GM21576 (cell line): ENCODE data around the gene RABAC1.
"Not testable (repeated sequence)": the region's sequence is repeated elsewhere in the genome, so short reads cannot be mapped to it uniquely, and the experiment has no call there.

ENCODE experiments used
- ATAC-seq: cut with Tn5 transposase; IDR thresholded peaks from one replicate; pipeline ENCODE4 v1.9.1; 2021; ENCODE audit warnings: mild to moderate bottlenecking, moderate library complexity; ENCODE audit not compliant: unreplicated experiment

The RABAC1 gene, protein sequence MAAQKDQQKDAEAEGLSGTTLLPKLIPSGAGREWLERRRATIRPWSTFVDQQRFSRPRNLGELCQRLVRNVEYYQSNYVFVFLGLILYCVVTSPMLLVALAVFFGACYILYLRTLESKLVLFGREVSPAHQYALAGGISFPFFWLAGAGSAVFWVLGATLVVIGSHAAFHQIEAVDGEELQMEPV

DNA sequence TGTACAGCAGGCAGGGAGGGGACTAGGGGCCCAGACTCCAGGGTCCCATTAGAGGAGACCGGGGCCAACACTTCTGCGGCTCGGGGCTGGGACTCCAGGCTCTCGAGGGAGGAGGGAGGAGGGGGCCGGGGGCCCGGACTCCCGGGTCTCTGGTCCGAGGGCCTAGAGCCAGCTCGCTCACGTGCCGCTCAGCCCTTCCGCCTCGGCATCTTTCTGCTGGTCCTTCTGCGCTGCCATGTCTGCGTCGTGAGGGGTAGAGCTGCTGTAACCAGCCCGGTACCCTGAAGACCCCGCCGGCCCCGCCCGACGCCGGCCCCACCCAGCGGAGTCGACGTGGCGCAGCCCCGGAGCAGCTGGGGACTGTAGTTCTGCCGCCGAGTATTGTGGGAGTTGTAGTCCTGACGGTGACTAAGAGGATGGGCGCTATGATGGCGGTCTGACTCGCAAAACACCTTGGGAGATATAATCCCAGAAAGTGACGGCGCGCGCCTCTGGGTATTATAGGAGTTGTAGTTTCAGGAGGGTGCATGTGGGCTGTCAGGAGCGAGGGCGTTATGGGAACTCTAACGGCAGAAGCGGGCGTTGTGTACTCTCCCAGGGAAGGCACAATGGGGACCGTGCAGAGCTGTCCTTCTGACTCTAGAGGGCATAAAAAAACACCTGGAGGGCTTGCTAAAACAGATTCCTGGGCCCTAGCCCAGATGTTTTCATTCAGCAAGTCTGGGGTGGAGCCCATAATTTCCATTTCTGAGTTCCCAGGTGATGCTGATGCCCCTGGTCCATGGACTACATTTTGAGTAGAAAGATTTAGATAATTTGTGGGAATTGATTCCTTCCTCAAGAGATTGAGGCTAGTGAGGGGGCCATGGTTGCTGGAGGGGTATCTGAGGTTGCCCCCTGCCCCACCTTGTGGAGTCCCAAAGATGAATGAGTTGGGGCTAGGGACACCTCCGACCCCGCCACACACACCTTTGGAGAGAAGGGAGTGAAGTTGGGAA is at the start of gene RABAC1:
Gene RABAC1 (minus strand): TSS at position 266 of the 998 bp plus-strand sequence. CDS start 29 bp downstream, at position 237.
- ATAC-seq: peak; percentile 76

DNA sequence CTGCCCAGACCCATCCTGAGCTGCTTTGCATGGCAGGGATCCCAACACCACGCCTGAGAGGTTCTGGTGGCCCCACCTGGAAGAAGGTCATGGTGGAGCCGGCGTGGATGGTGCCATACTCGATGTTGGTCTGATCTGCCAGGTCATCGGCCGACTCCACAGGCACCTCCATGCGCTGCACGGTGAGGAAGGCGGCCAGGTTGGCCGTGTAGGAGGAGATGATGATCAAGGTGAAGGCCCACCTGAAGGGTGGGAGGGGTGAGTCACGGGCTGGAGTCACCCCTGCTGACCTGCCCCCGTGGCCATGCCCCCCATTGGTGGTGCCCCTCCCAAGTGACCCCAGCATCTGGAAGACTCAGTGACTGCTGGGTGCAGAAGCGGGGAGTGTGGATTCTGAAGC is 47.4 kb upstream of the RABAC1 start:
- no peak for ATAC-seq

DNA sequence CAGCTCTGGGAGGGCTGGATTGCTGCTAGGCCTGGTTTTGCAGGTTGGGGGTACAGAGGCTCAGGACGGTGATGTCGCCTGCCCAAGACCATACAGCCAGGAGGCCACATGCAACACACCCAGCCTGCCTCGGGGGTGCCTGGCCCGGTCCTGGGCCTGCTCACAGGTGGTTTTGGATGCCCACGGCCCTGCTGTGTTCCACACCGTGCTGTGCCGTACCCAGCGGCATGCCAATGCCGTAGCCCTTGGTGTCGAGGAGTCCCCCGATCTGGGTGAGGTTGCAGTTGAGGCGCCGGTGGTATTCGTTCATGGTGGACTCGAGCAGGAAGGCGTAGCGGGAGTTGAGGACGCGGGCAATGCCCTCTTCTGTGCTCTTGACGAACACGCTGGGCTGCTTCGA is 46.4 kb upstream of the RABAC1 start:
- no peak for ATAC-seq

DNA sequence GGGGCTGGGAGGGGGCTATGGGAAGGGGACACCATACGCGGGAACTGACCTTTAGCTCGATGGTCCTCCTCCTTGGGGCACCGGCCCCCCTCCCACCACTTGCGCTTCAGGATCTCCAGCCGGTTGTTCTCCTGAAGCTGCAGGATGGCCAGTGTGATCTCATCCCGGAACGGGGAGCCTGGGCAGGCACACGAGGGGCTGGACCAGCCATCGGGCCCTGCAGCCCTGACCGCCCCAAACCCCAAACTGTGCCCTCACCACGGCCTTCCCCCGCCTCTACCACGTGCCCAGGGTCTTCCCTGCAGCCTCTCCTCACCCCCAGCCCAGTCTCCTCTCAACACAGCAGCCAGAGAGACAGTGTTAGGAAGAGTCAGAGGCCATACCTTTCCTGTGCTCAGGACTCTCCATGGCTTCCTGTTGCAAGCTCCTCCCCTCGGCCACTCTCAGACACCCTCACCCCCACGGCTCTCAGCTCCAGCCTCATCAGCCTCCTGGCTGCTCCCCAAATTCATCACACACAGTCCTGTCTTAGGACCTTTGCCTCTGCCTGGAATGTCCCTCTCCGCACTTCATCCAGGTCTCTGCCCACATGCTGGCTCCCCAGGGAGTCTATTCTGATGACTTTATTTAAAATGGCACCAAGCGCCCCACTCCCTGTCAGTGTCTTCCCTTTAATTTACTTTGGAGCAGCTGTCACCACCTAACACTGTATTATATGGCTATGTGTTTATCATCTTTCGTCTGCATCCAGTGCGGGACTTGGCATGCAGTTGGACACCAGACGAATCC is 44.6 kb upstream of the RABAC1 start:
- ATAC-seq: no peak

DNA sequence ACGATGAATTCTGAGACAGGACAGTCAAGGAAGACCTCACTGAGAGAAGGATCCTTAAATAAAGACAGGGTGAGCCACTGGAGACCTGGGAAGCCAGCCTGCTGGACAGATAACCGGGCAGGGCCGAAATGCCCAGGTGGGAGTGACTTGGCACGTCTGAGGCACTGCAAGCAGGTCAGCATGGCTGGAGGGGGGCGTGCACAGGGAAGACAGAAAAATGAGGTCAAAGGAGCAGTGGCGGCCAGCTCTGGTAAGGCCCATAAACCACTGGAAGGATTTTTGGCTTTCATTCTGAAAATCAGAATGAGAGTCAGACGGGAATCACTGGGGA is 40.7 kb upstream of the RABAC1 start:
- no peak for ATAC-seq

DNA sequence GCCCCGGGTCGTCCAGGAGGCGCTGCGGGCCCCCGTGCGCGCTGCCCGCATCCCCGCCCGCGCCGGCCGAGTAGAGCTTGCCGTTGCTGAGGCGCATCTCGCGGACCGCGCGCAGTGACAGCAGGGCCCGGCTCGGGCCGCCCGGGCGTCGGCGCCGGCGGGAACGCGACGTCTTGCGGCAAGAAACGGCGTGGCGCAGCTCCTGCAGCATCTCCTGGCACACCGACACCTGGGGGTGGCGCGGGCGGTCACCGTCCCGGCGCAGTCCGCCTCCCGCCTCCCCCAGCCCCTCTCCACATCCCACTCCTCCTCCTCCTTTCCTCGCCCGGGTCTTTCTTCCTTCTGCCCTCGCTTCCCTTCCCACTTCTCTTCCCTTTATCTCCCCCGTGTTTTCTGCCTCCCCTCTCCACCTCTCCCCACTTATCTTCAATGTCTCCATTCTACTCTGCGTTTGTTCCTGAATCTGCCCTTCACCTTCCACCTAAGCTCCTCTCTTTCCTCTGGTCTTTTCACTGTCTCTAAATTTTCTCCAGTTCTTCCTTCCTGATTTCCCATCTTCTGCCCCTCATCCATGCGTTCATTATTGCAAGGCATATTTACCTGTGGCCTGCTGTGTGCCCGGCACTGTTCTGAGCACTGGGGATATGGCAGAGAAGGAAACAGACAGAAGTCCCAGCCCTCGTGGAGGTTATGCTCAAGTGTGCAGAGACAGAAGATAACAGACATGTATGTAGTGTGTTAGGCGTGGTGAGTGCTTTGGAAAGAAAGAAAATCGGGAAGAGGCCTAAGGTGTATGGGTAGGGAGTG is 40.2 kb upstream of the RABAC1 start:
- no peak for ATAC-seq

DNA sequence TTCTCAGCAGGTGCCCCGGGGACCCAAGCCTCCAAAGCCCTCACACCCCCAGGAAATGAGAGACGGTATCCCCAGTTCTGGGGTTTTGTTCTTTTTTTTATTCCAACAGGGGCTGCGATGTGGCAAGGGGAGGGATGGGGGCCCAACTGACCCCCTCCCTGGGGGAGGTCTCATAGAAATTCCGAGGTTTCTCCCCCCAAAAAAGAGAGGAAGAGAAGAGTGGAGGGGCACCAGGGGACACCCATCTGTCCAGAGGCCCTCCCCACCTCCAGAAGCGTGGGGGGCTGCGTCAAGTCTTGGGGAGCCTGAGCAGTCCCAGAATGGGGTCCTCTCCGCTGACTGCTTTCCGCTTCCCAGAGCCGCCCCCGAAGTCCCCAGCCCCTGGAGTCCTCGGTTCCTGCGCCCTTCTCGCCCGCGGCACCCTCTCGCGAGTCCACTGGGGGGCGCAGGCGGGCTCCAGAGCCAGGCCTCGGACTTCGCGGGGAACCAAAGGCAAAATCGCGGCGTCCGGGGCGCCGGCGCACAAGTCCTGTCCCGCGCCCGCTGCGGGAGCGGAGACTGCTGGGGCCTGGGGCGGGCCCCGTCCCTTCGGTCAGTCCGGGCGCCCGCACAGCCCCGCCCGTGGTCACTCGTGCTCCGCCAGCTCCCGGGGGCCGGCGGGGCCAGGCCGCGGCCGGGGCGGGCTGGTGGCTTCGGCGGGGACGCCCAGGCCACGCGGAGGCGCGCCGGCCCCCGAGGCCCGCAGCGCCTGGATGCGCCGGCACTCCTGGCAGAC is 39.3 kb upstream of the RABAC1 start:
- ATAC-seq: no peak

DNA sequence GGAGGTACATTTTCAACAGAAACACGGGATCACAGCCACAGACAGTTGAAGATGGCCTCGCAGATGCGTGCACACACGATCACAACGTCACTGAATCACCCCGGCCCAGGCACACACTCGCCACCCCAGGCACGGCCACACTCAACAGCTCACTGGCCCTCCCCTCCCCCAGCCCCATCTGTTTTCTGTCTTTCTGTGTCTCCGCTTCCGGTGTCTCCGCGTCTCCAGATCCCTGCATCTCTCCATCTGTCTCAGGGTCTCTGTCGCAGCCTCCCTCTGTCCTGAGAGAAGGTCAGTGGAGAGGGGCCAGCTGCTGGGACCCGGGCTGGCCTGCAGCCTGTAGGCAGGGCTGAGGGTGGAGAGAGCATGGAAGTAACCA is 38.7 kb upstream of the RABAC1 start:
- no peak for ATAC-seq

DNA sequence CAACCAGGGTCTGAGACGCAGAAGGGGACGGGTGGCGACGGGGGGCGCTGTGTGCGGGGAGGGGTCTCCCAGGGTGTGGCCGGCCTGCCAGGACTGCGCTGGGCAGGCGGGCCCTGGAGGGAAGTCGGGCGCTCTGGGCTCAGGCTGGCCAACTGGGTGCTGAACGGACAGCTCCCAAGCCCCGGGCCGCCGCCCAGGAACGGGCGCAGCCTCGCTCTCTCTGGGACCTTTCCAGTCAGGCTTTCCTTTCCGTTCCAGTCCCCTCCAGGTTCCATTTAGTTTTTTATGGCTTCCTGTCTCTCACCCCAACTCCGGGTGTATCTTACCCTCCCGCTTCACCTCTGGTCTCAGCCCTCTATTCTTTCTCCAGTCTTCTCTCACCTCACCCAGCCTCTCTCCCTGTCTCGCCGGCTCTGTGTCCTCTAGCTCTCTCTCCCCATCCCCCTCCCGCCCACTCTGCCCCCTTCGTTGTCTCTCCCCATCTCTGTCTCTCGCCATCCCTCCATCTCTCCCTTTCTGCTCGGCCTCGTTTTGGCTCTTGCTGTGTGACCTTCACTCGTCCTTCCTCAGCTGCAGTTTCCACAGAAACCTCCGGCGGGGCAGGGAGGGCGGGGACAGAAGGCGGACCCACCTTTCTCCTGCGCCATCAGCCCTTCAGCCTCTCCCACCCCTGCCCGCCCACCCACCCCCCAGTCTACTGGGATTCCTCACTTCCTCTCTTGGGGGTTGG is 38.2 kb upstream of the RABAC1 start:
- no peak for ATAC-seq

DNA sequence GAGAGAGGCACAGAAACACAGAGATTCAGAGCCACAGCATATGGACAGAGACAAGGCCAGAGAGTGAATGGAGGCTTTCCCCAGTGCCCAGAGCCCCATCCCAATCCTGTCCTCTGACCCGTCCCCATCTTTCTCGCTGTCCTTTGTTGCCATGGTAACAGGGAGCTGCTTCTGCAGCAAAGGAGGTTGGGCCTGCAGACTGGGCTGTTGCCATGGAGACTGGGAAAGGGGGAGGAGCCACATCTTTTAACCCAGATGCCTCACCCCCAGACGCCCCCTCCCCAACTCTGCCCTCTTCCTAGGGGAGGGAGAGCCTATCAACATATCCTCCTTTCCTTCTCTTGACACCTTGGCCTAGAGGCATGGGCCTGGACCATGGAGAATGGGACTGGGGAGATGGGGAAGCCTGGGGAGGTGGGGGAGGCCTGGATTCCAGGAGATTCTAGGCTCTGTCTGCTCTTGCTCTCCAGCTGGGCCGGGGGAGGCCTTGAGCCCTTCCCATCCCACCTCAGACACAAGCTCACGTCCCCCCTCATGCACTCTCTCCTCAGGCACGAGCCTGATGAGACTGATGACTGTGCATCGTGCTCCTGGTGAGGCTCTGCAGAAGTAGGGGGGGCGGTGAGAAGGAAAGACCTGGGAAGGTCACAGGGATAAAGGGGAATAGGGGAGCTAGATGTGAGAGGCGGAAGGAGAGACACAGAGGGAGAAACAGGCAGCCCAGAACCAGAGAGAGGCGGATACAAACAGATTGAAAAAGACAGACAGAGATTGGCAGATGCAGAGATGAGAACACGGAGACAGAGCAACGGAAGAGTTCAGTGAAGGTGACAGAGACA is 37.1 kb upstream of the RABAC1 start:
- no peak for ATAC-seq

DNA sequence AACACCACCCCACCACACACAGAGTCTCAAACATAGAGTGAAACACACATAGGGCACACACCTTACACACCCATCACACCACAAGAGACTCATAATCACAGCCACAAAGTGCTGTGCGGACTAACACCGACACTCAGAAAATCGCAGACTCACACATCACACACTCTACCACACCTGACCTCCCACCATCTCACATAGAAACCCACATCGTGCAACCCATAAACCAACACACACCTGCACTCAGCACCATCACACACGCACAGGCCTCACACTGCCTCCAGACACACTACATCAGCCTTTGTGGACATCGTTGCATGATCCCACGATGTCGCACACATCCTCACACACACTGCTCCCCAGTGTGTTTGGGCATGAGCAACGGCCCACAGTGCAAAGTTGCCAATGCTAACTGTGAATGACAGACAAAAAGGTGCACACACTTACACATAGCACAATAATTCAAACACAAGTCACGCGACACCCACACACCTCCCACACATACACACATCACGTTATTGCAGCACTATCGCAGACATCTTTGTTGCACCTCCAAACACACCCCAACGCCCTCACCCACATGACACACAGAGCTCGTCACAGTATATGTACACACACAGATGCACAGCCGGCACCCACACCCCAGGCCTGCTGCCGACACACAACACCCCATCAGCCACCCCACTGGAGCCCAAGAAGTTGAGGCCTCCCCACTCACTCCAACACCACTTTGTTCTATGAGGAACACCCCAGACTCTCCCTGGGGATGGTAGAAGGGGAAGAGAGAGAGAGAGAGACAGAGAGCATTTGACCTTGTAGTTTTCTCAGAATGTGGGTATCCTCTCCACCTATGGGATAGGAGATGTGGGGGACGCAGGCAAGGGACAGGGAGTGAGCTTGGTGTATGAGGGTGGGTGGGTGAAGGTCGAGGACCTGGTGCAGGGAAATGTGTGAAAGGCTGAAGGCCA is 36.2 kb upstream of the RABAC1 start:
- no peak for ATAC-seq

DNA sequence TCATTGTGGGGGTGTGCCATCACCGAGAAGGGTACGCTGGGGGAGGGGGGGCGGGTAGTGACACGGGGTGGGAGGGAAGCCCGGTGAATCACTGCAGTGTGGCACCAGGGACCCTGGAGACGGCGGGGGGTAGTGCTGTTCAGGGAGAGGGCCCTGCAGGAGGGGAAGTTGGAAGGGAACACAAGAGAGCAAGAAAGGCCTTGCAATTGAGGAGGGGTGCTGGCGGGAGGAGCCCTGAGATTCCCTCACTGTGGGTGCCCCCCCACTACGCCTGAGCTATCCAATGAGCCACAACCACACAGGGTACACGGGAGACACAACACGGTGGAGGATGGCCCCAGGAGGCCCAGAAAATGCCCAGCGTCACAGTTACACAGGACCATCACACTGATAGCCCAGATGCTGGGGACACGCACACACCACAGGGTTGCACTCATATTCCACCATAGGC is 35.4 kb upstream of the RABAC1 start:
- no peak for ATAC-seq

DNA sequence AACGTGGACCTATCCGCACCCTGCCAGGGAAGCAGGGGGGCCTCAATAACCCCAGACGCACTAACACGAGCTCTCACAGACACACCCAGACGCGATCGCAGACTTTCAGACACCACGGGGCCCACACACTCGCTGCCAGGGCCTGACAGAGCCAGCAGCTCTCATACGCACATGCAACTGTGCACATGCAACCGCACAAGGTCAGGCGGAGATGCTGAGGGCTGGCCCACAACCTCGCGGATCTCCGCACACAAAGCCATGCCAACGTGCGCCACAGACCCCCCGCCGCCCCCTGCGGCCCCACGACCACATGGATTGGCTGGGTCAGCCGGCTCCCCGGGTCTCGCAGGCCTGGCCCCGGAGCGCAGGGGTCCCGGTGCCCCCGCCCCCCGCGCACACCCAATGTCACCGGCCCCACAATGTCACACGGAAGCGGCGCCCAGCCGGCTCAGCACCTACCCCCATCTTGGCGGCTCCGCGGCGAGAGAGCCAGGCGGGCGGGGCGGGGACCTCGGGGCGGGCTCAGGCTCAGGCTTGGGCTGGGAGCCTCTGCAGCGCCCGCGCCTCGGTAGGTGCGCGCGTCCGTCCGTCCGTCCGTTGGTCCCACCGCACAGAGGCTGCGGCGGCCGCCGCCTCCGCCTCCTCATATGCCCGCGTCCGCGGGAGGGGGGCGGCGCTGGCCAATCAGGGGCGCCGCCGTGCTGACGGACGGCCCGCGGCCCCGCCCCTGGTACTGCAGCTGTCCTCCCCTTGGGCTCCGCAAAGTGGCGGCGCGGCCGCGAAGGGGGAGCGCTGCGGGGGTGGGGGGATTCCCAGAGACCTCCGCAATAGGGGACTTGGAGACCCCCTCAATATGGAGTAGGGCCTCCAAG is 34.7 kb upstream of the RABAC1 start, which contains the start of gene ATP1A3:
Gene ATP1A3 (minus strand): TSS at position 619 of the 872 bp plus-strand sequence. CDS start 154 bp downstream, at position 465.
- no peak for ATAC-seq

DNA sequence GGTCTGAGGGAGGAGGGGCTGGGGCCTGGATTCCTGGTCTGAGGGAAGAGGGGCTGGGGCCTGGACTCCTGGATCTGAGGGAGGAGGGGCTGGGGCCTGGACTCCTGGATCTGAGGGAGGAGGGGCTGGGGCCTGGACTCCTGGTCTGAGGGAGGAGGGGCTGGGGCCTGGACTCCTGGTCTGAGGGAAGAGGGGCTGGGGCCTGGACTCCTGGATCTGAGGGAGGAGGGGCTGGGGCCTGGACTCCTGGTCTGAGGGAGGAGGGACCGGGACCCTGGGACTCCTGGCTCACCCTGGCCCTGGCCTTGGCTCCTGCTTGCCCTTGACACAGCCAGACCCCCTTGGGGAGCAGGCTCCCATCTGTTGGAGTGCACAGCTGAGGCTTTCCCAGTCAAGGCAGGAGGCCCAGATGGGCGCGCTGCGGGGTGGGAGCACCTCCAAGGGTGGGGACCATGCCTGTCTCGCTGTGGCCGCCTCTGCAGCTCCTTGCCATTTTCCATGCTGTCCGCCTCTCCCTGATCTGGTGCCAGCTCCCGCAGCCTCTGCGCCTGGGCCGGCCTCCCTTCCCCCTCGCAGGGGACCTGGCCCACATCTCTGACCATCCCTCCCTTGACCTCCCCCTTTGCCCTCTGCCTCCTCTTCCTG is 32.9 kb upstream of the RABAC1 start:
- ATAC-seq: not testable (repeated sequence)

DNA sequence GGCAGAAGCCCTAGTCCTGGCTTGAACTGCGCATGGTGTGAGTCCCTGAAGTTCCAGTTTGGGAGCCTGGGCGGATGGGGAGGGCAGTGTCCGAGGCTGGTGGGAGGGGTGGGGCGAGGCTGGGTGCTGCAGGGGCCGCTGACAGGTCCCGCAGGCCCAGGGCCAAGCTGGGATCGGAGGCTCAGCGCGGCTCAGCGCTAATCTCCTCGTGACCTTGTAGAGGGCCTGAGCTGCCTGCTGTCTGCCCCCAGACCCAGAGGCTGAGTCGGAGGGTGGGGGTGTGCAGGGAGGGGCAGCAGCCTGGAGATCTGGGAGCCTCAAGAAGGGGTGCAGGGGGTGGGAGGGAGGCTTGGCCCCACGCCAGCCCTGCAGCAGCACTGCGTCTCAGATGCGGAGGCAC is 31.9 kb upstream of the RABAC1 start:
- ATAC-seq: no peak

DNA sequence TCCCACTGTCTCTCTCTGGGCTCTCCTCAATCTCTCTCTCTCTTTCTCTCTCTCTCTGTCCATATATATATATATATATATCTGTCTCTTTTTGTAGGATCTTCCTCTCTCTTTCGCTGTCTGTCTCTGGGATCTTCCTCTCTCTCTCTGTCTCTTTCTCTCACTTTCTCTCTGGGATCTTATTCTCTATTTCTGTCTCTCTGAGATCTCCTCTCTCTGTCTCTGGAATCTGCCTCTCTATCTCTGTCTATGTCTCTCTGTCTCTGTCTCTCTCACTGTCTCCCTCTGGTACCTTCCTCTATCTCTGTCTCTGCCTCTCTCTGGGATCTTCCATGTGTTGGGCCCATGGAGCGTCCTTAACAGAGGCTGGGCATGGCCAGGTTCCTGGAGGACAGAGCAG is 31.5 kb upstream of the RABAC1 start:
- no peak for ATAC-seq
